ENCODE data around the gene RWDD4. TPM values are rescaled to one million over a fixed set of nuclear protein-coding genes. Genes with fewer than 3 reads are reported as not detected.

RWDD4 gene
- total RNA-seq, 1 donor from 2014 or later = 19.4 TPM

- FAIRE-seq = no peak
- TF ChIP-seq EZH2 (IDR thresholded peaks at IDR 0.05; ENCODE audit: insufficient read depth, low read length) (no peak), CTCF (IDR thresholded peaks at IDR 0.05; ENCODE audit: insufficient read depth, low read depth, low read length) (no peak)
- no peaks in the 10 kb centered on the region for H3K9me3 ChIP-seq (ENCODE audit: insufficient read depth, low read depth, low read length)
- H3K4me1 Mint-ChIP-seq (ENCODE audit: low read depth, unreplicated experiment) = no peaks in the 10 kb centered on the region
- no peak overlapping the region for H3K4me2 ChIP-seq (ENCODE audit: low read length)
- H3K27me3 Mint-ChIP-seq (ENCODE audit: low read depth, unreplicated experiment) = no peaks in the 10 kb centered on the region
- no peak overlapping the region for H3K4me3 Mint-ChIP-seq (ENCODE audit: unreplicated experiment)
- H3K4me1 ChIP-seq (ENCODE audit: insufficient read depth, low read length) = no peaks in the 10 kb centered on the region
- H3K27me3 ChIP-seq (ENCODE audit: insufficient read depth, low read length) = no peaks in the 10 kb centered on the region
- H3K27ac ChIP-seq (ENCODE audit: low read depth, low read length) = no peak overlapping the region
- no peak for DNase-seq (ENCODE audit: low read depth)
- H3K27ac Mint-ChIP-seq (ENCODE audit: unreplicated experiment) = no peak overlapping the region
- H3K79me2 ChIP-seq (ENCODE audit: insufficient read depth, low read length) = no peaks in the 10 kb centered on the region
- no peak overlapping the region for H3K4me3 ChIP-seq (ENCODE audit: insufficient read depth, low read depth, low read length)
- H3K9me3 Mint-ChIP-seq (ENCODE audit: unreplicated experiment) = no peaks in the 10 kb centered on the region
- H4K20me1 ChIP-seq (ENCODE audit: insufficient read depth, low read length) = no peaks in the 10 kb centered on the region
- H3K9ac ChIP-seq (ENCODE audit: low read length) = no peak overlapping the region
- peaks cover 6% of the 10 kb centered on the region for H3K36me3 Mint-ChIP-seq (ENCODE audit: low read depth, unreplicated experiment)
- peaks cover 23% of the 10 kb centered on the region for H3K36me3 ChIP-seq (ENCODE audit: insufficient read depth, low read length)
- no peak overlapping the region for H2AFZ ChIP-seq (ENCODE audit: low read depth, low read length)
Observed at GRCh38 chr4:183645326-183645725, 13.7 kb downstream of the RWDD4 start.

GRCh38 chr4:183639291-183639690 lies 19.7 kb downstream of the RWDD4 start:
- H3K4me2 ChIP-seq (ENCODE audit: low read length) = no peak overlapping the region
- TF ChIP-seq EZH2 (IDR thresholded peaks at IDR 0.05; ENCODE audit: insufficient read depth, low read length) (no peak), CTCF (IDR thresholded peaks at IDR 0.05; ENCODE audit: insufficient read depth, low read depth, low read length) (no peak)
- Mint-ChIP-seq H3K27me3 (ENCODE audit: low read depth, unreplicated experiment) (no peaks in the 10 kb centered on the region), H3K4me1 (ENCODE audit: low read depth, unreplicated experiment) (peaks cover 5% of the 10 kb centered on the region), H3K27ac (ENCODE audit: unreplicated experiment) (no peak overlapping the region), H3K9me3 (ENCODE audit: unreplicated experiment) (no peaks in the 10 kb centered on the region), H3K36me3 (ENCODE audit: low read depth, unreplicated experiment) (peaks cover 10% of the 10 kb centered on the region), H3K4me3 (ENCODE audit: unreplicated experiment) (no peak overlapping the region)
- H4K20me1 ChIP-seq (ENCODE audit: insufficient read depth, low read length) = no peaks in the 10 kb centered on the region
- FAIRE-seq = no peak
- peak overlapping the region; percentile 59 for H3K27ac ChIP-seq (ENCODE audit: low read depth, low read length)
- H3K4me3 ChIP-seq (ENCODE audit: insufficient read depth, low read depth, low read length) = no peak overlapping the region
- no peaks in the 10 kb centered on the region for H3K27me3 ChIP-seq (ENCODE audit: insufficient read depth, low read length)
- no peaks in the 10 kb centered on the region for H3K36me3 ChIP-seq (ENCODE audit: insufficient read depth, low read length)
- H2AFZ ChIP-seq (ENCODE audit: low read depth, low read length) = no peak overlapping the region
- H3K79me2 ChIP-seq (ENCODE audit: insufficient read depth, low read length) = no peaks in the 10 kb centered on the region
- no peaks in the 10 kb centered on the region for H3K9me3 ChIP-seq (ENCODE audit: insufficient read depth, low read depth, low read length)
- no peak overlapping the region for H3K9ac ChIP-seq (ENCODE audit: low read length)
- peaks cover 30% of the 10 kb centered on the region for H3K4me1 ChIP-seq (ENCODE audit: insufficient read depth, low read length)
- DNase-seq (ENCODE audit: low read depth) = no peak

- no peaks in the 10 kb centered on the region for H3K9me3 ChIP-seq (ENCODE audit: insufficient read depth, low read depth, low read length)
- no peak overlapping the region for H3K4me2 ChIP-seq (ENCODE audit: low read length)
- FAIRE-seq (no peak), DNase-seq (ENCODE audit: low read depth) (peak; percentile 53)
- no peaks in the 10 kb centered on the region for H4K20me1 ChIP-seq (ENCODE audit: insufficient read depth, low read length)
- Mint-ChIP-seq H3K36me3 (ENCODE audit: low read depth, unreplicated experiment) (peaks cover 4% of the 10 kb centered on the region), H3K27me3 (ENCODE audit: low read depth, unreplicated experiment) (no peaks in the 10 kb centered on the region), H3K4me3 (ENCODE audit: unreplicated experiment) (no peak overlapping the region), H3K9me3 (ENCODE audit: unreplicated experiment) (no peaks in the 10 kb centered on the region), H3K4me1 (ENCODE audit: low read depth, unreplicated experiment) (peaks cover 5% of the 10 kb centered on the region), H3K27ac (ENCODE audit: unreplicated experiment) (no peak overlapping the region)
- no peak overlapping the region for H3K9ac ChIP-seq (ENCODE audit: low read length)
- H3K27me3 ChIP-seq (ENCODE audit: insufficient read depth, low read length) = no peaks in the 10 kb centered on the region
- TF ChIP-seq CTCF (IDR thresholded peaks at IDR 0.05; ENCODE audit: insufficient read depth, low read depth, low read length) (no peak), EZH2 (IDR thresholded peaks at IDR 0.05; ENCODE audit: insufficient read depth, low read length) (no peak)
- H3K27ac ChIP-seq (ENCODE audit: low read depth, low read length) = peak overlapping the region; percentile 59
- no peaks in the 10 kb centered on the region for H3K79me2 ChIP-seq (ENCODE audit: insufficient read depth, low read length)
- no peak overlapping the region for H3K4me3 ChIP-seq (ENCODE audit: insufficient read depth, low read depth, low read length)
- no peaks in the 10 kb centered on the region for H3K36me3 ChIP-seq (ENCODE audit: insufficient read depth, low read length)
- H2AFZ ChIP-seq (ENCODE audit: low read depth, low read length) = no peak overlapping the region
- H3K4me1 ChIP-seq (ENCODE audit: insufficient read depth, low read length) = peaks cover 35% of the 10 kb centered on the region
Observed at GRCh38 chr4:183638436-183638835, 20.5 kb downstream of the RWDD4 start.
